H1 (cell line): ENCODE measurements around the gene SCGB1C2. TPM values are rescaled to one million over a fixed set of nuclear protein-coding genes. Genes with fewer than 3 reads are reported as not detected.
A peak's percentile ranks its signal among the peaks of the same experiment; 100 is the strongest.

ENCODE experiments used
- CTCF ChIA-PET: fragments of 300-600 bp; sonication (Branson Sonifier 250); formaldehyde crosslinking; loops from one replicate; lab custom pipeline; 2021; ENCODE audit not compliant: partially characterized antibody; lab: Charles Lee
- POLR2A ChIA-PET: fragments of 300-600 bp; sonication (Branson Sonifier 250); formaldehyde crosslinking; loops from one replicate; lab custom pipeline; 2021; ENCODE audit warnings: inconsistent platforms; ENCODE audit not compliant: partially characterized antibody; lab: Charles Lee
- DNase-seq, 2 experiments: peaks; one replicate each; pipeline versions ENCODE4 v3.0.0 to v3.0.0-alpha.2; 2010 to 2022; ENCODE audit warnings: low spot score in 2 of 2, low read depth in 1 of 2, mixed read lengths in 1 of 2
- FAIRE-seq: peaks from 2 replicates; lab custom pipeline; 2011; peaks lifted over from hg19 to GRCh38; lab: Jason Lieb, UNC
- H2AFZ ChIP-seq: 2 replicates; pipeline ENCODE4 v1.8.1; 2012; ENCODE audit warnings: low read length, inconsistent platforms
- H2AK5ac ChIP-seq: 2 replicates; pipeline ENCODE4 v1.6.1; 2013; ENCODE audit warnings: low read depth, low read length
- H2BK120ac ChIP-seq: replicated peaks from 2 replicates; pipeline ENCODE3; 2013; ENCODE audit warnings: low read depth, low read length, inconsistent platforms
- H2BK12ac ChIP-seq: 2 replicates; pipeline ENCODE4 v1.6.1; 2013; ENCODE audit warnings: low read depth, low read length
- H2BK15ac ChIP-seq: 2 replicates; pipeline ENCODE4 v1.6.1; 2013; ENCODE audit warnings: low read length
- H2BK20ac ChIP-seq: 2 replicates; pipeline ENCODE4 v1.6.1; 2013; ENCODE audit warnings: low read length
- H2BK5ac ChIP-seq: 2 replicates; pipeline ENCODE4 v1.6.1; 2013; ENCODE audit warnings: low read depth, low read length
- H3K14ac ChIP-seq: 2 replicates; pipeline ENCODE4 v1.6.1; 2013; ENCODE audit warnings: inconsistent platforms; ENCODE audit not compliant: insufficient read length
- H3K18ac ChIP-seq: 2 replicates; pipeline ENCODE4 v1.6.1; 2013; ENCODE audit warnings: low read length; ENCODE audit errors: extremely low read depth
- H3K23ac ChIP-seq: 2 replicates; pipeline ENCODE4 v1.6.1; 2013; ENCODE audit warnings: inconsistent platforms; ENCODE audit not compliant: insufficient read length
- H3K23me2 ChIP-seq: 2 replicates; pipeline ENCODE4 v1.6.1; 2013; ENCODE audit warnings: low read depth, low read length
- H3K27ac ChIP-seq: 2 replicates; pipeline ENCODE4 v1.6.1; 2011; ENCODE audit warnings: low read depth, low read length, inconsistent platforms
- H3K27me3 ChIP-seq, 4 experiments: replicated peaks in 1 of 4; 1 replicate in 1 of 4; 2 replicates in 3 of 4; pipeline versions ENCODE4 v1.6.1 to v1.8.1; 2011 to 2013; ENCODE audit warnings: low read length in 3 of 4, mild to moderate bottlenecking in 3 of 4, inconsistent platforms in 2 of 4, mixed read lengths in 2 of 4, moderate library complexity in 1 of 4; ENCODE audit not compliant: control insufficient read depth in 3 of 4, insufficient read depth in 3 of 4; ENCODE audit errors: extremely low read depth in 1 of 4
- H3K36me3 ChIP-seq, 4 experiments: 2 replicates each; pipeline versions ENCODE4 v1.6.1 to v1.8.1; 2011 to 2013; ENCODE audit warnings: mild to moderate bottlenecking in 4 of 4, low read length in 3 of 4, moderate library complexity in 2 of 4, control low read depth in 1 of 4, inconsistent platforms in 1 of 4; ENCODE audit not compliant: insufficient read depth in 4 of 4, control insufficient read depth in 2 of 4
- H3K4ac ChIP-seq: replicated peaks from 2 replicates; pipeline ENCODE3; 2013; ENCODE audit warnings: low read length, low read depth, mixed read lengths, inconsistent platforms; ENCODE audit not compliant: insufficient read length
- H3K4me1 ChIP-seq, 4 experiments: replicated peaks in 1 of 4; 1 replicate in 1 of 4; 2 replicates in 3 of 4; pipeline versions ENCODE4 v1.6.1 to v1.8.1; 2011 to 2013; ENCODE audit warnings: low read length in 3 of 4, inconsistent platforms in 2 of 4, mixed read lengths in 1 of 4; ENCODE audit not compliant: insufficient read depth in 4 of 4, control insufficient read depth in 3 of 4
- H3K4me2 ChIP-seq, 2 experiments: 2 replicates each; pipeline versions ENCODE4 v1.6.1 to v1.8.1; 2011 to 2013; ENCODE audit warnings: low read depth in 2 of 2, low read length in 2 of 2, control low read depth in 1 of 2, inconsistent platforms in 1 of 2, mild to moderate bottlenecking in 1 of 2; ENCODE audit not compliant: insufficient read depth in 1 of 2
- H3K4me3 ChIP-seq, 4 experiments: fragments of 200-600, 300-600 bp in 1 of 4; sonication (generic), shearing (Covaris generic), sonication (Bioruptor Twin) in 1 of 4; 2 replicates each; pipeline versions ENCODE4 v1.5.1 to v1.8.1; 2011 to 2016; ENCODE audit warnings: low read length in 4 of 4, low read depth in 3 of 4, control low read depth in 2 of 4, inconsistent platforms in 2 of 4, mild to moderate bottlenecking in 2 of 4, mixed read lengths in 1 of 4, moderate library complexity in 1 of 4; ENCODE audit not compliant: insufficient read depth in 2 of 4; ENCODE audit errors: extremely low read depth in 1 of 4
- H3K56ac ChIP-seq: replicated peaks from 2 replicates; pipeline ENCODE3; 2013; ENCODE audit warnings: low read depth, mild to moderate bottlenecking, mixed read lengths, low read length, inconsistent platforms; ENCODE audit not compliant: insufficient read length
- H3K79me1 ChIP-seq: 2 replicates; pipeline ENCODE4 v1.6.1; 2013; ENCODE audit warnings: low read depth, low read length, control low read depth
- H3K79me2 ChIP-seq, 2 experiments: 2 replicates each; pipeline versions ENCODE4 v1.6.1 to v1.8.1; 2012 to 2013; ENCODE audit warnings: low read length in 2 of 2, mild to moderate bottlenecking in 2 of 2, inconsistent platforms in 1 of 2; ENCODE audit not compliant: insufficient read depth in 2 of 2, control insufficient read depth in 1 of 2
- H3K9ac ChIP-seq, 4 experiments: replicated peaks in 1 of 4; 1 replicate in 1 of 4; 2 replicates in 3 of 4; pipeline versions ENCODE4 v1.6.1 to v1.8.1; 2011 to 2013; ENCODE audit warnings: low read depth in 3 of 4, low read length in 3 of 4, control low read depth in 2 of 4, mild to moderate bottlenecking in 2 of 4, moderate library complexity in 2 of 4, inconsistent platforms in 1 of 4; ENCODE audit errors: extremely low read depth in 1 of 4
- H3K9me3 ChIP-seq, 2 experiments: 2 replicates each; pipeline versions ENCODE4 v1.6.1 to v1.8.1; 2012 to 2013; ENCODE audit warnings: mild to moderate bottlenecking in 2 of 2, moderate library complexity in 2 of 2, control low read depth in 1 of 2, inconsistent platforms in 1 of 2, low read depth in 1 of 2, low read length in 1 of 2, mixed read lengths in 1 of 2; ENCODE audit not compliant: insufficient read depth in 2 of 2
- H4K20me1 ChIP-seq, 2 experiments: replicated peaks in 1 of 2; 2 replicates each; pipeline versions ENCODE3 to v1.8.1; 2011 to 2013; ENCODE audit warnings: inconsistent platforms in 2 of 2, low read length in 2 of 2, mild to moderate bottlenecking in 1 of 2; ENCODE audit not compliant: insufficient read depth in 2 of 2, control insufficient read depth in 1 of 2
- H4K5ac ChIP-seq: 2 replicates; pipeline ENCODE4 v1.6.1; 2013; ENCODE audit warnings: low read length, low read depth, mixed read lengths, inconsistent platforms; ENCODE audit not compliant: insufficient read length
- H4K8ac ChIP-seq: 2 replicates; pipeline ENCODE4 v1.8.0; 2013; ENCODE audit warnings: mild to moderate bottlenecking, moderate library complexity, low read length, inconsistent platforms; ENCODE audit not compliant: insufficient read depth; ENCODE audit errors: extremely low read depth
- H4K91ac ChIP-seq: replicated peaks from 2 replicates; pipeline ENCODE3; 2013; ENCODE audit warnings: low read length, mixed read lengths, inconsistent platforms; ENCODE audit not compliant: insufficient read length
- ASH2L ChIP-seq: fragments of 200-600, 300-600 bp; sonication (generic); IDR thresholded peaks from one replicate; pipeline ENCODE4 v1.7.1; 2017; ENCODE audit warnings: low read length
- BACH1 ChIP-seq: IDR thresholded peaks from 2 replicates; pipeline ENCODE4 v1.6.1; 2012; ENCODE audit warnings: low read length, improper control_type of control experiment
- CBX8 ChIP-seq: fragments of 300-800, 300-1000 bp; sonication (generic); IDR thresholded peaks from 2 replicates; pipeline ENCODE4 v1.7.1; 2016; ENCODE audit warnings: low read depth, low read length, borderline replicate concordance
- NANOG ChIP-seq: IDR thresholded peaks from 2 replicates; pipeline ENCODE4 v1.6.1; 2011; ENCODE audit warnings: low read length, low read depth, mild to moderate bottlenecking, inconsistent platforms; ENCODE audit not compliant: insufficient read depth, poor library complexity, severe bottlenecking
- SAP30 ChIP-seq: fragments of 300-600 bp; sonication (generic); IDR thresholded peaks from 2 replicates; pipeline ENCODE4 v1.7.1; 2012; ENCODE audit warnings: low read length, moderate library complexity, mild to moderate bottlenecking, inconsistent platforms; ENCODE audit not compliant: insufficient read depth, insufficient replicate concordance
- WGBS, 2 experiments: shearing (Covaris generic) in 1 of 2; methylation state at CpG; one replicate each; pipeline versions ENCODE4 v1.1.6 to v1.1.7; 2013 to 2015; ENCODE audit warnings: low lambda C conversion rate in 2 of 2, mixed read lengths in 2 of 2, inconsistent platforms in 1 of 2, low coverage in 1 of 2, missing lambda C conversion rate in 1 of 2; ENCODE audit not compliant: insufficient replicate concordance in 2 of 2, insufficient coverage in 1 of 2, insufficient read length in 1 of 2; ENCODE audit errors: extremely low coverage in 1 of 2, missing lambda C conversion rate in 1 of 2; 5-methylcytosine and 5-hydroxymethylcytosine counted together
- polyA plus RNA-seq, 7 experiments: library from polyadenylated mRNA; depleted of rRNA in 3 of 7; stranded (reverse) in 5 of 7; unstranded in 2 of 7; fragments of >200 nt in 5 of 7; fragments of 200-250 nt in 2 of 7; gene quantifications; 1 replicate in 5 of 7; 2 replicates in 1 of 7; 4 replicates in 1 of 7; pipeline versions ENCODE4 v1.2.1 to v1.2.3, GENCODE V29; 2011 to 2013; ENCODE audit warnings: missing spikeins in 2 of 7, mixed read lengths in 2 of 7
- total RNA-seq: library from RNA; stranded (reverse); fragmentation: NEBNext Ultra II Directional; extraction: Animal tissue kit (Norgen Biotek cat#: 25700); gene quantifications from 2 replicates; pipeline ENCODE4 v1.2.1, GENCODE V29; 2021

The SCGB1C2 gene
- total and polyA plus RNA-seq, 2 of the 8 experiments (the other 6 are each of a cell fraction or from before 2014, with no cell fraction given) = not detected

DNA sequence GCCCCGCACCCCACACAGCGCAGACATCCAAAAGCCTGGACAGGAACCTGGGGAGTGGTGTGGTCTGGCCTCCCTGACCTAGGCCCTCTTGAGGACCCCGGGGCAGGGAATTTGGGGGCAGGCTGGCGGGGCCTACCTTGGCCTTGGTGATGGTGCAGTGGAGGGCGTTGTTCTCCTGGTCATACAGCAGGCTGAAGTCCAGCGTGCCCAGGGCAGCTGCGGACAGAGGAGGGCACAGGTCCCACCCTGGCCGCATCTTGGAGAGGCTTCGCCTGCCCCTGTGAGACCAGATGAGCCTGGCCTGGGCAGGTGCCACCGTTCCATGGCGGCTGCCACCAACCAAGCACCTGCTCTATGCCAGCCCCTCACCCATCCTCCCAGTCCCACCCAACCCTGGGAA, 35.0 kb downstream of the SCGB1C2 start:
- no peaks in the 10 kb centered on the region; a peak in 2 of 7 replicates for H3K27me3 ChIP-seq
- no peak overlapping the region for H4K5ac ChIP-seq
- no peak overlapping the region for H2BK5ac ChIP-seq
- no peak overlapping the region for H3K4ac ChIP-seq
- H3K23me2 ChIP-seq = no peaks in the 10 kb centered on the region
- CTCF ChIA-PET = interaction anchor here (0.8 to 2.0 kb wide), 8 partner anchors 8 to 229 kb away, joined by 3 to 8 read pairs (median 4); no protein-coding TSS in a partner anchor
- H3K56ac ChIP-seq = no peak overlapping the region
- H4K20me1 ChIP-seq = peaks cover 0 to 2% of the 10 kb centered on the region in 2 experiments
- no peak overlapping the region for H2AFZ ChIP-seq
- no peak overlapping the region for H4K91ac ChIP-seq
- H3K18ac ChIP-seq = no peak overlapping the region
- peaks cover 2% of the 10 kb centered on the region; the same call in 1 of the 2 replicates for H3K79me1 ChIP-seq
- no peaks in the 10 kb centered on the region for H3K9me3 ChIP-seq
- H3K14ac ChIP-seq = no peak overlapping the region
- H3K4me2 ChIP-seq = no peak overlapping the region
- H3K23ac ChIP-seq = no peak overlapping the region
- no peak overlapping the region for H2AK5ac ChIP-seq
- TF ChIP-seq CBX8 (no peak), BACH1 (no peak), ASH2L (no peak), NANOG (no peak), SAP30 (no peak)
- H4K8ac ChIP-seq = no peak overlapping the region
- H3K4me3 ChIP-seq = no peak overlapping the region
- no peak overlapping the region for H2BK20ac ChIP-seq
- H3K4me1 ChIP-seq = no peaks in the 10 kb centered on the region
- POLR2A ChIA-PET = no interaction called here
- 0 out of 2 replicates have a peak overlapping the region, but pooled peaks have one; percentile 29 for H2BK15ac ChIP-seq
- FAIRE-seq (no peak), DNase-seq (no peak)
- H3K36me3 ChIP-seq = no peaks in the 10 kb centered on the region
- H3K27ac ChIP-seq = no peak overlapping the region
- no peaks in the 10 kb centered on the region for H3K79me2 ChIP-seq
- 84% methylated on average over 10 of the region's 11 CpGs; no CpG with 5 or more reads in 1 of the 2 experiments for WGBS, 2 experiments
- no peak overlapping the region for H2BK120ac ChIP-seq
- H3K9ac ChIP-seq = no peak overlapping the region
- no peak overlapping the region for H2BK12ac ChIP-seq
